HEK293 (cell line): ENCODE results near the gene DHRS4L2.

Experiments used
- ELK4 ChIP-seq: IDR thresholded peaks from 2 replicates; pipeline ENCODE4 v1.6.1; 2011; ENCODE audit warnings: mild to moderate bottlenecking, low read depth, low read length, borderline replicate concordance
- KLF16 ChIP-seq: fragments of 450-650 bp; formaldehyde crosslinking; IDR thresholded peaks from 2 replicates; pipeline ENCODE4 v1.5.1; 2017; ENCODE audit warnings: missing biosample characterization, missing genetic modification characterization
- KLF17 ChIP-seq: fragments of 450-650 bp; formaldehyde crosslinking; IDR thresholded peaks from 2 replicates; pipeline ENCODE4 v1.5.1; 2016; ENCODE audit warnings: missing biosample characterization, missing genetic modification characterization
- PRDM6 ChIP-seq: fragments of 450-650 bp; formaldehyde crosslinking; IDR thresholded peaks from 2 replicates; pipeline ENCODE4 v1.5.1; 2017; ENCODE audit warnings: missing biosample characterization, missing genetic modification characterization
- REPIN1 ChIP-seq: fragments of 450-650 bp; formaldehyde crosslinking; IDR thresholded peaks from 2 replicates; pipeline ENCODE4 v1.5.1; 2017; ENCODE audit warnings: missing biosample characterization, missing genetic modification characterization, low read depth
- SALL2 ChIP-seq: fragments of 450-650 bp; formaldehyde crosslinking; IDR thresholded peaks from 2 replicates; pipeline ENCODE4 v1.5.0; 2017; ENCODE audit warnings: missing biosample characterization, mild to moderate bottlenecking, missing genetic modification characterization, borderline replicate concordance
- TRIM28 ChIP-seq: IDR thresholded peaks from 2 replicates; pipeline ENCODE4 v1.6.1; 2011; ENCODE audit warnings: low read length, control low read depth, borderline replicate concordance
- ZBTB8A ChIP-seq: fragments of 450-650 bp; formaldehyde crosslinking; IDR thresholded peaks from 2 replicates; pipeline ENCODE4 v1.5.1; 2016; ENCODE audit warnings: missing biosample characterization, missing genetic modification characterization
- ZEB2 ChIP-seq: fragments of 450-650 bp; formaldehyde crosslinking; IDR thresholded peaks from 2 replicates; pipeline ENCODE4 v1.5.1; 2016; ENCODE audit warnings: missing biosample characterization, missing genetic modification characterization
- ZFHX2 ChIP-seq: fragments of 450-650 bp; formaldehyde crosslinking; conservative IDR thresholded peaks from 2 replicates; pipeline ENCODE4 v1.5.1; 2016; ENCODE audit warnings: missing biosample characterization, missing genetic modification characterization
- ZFP37 ChIP-seq: fragments of 450-650 bp; formaldehyde crosslinking; IDR thresholded peaks from 2 replicates; pipeline ENCODE4 v1.5.1; 2016; ENCODE audit warnings: missing biosample characterization, missing genetic modification characterization
- ZNF112 ChIP-seq: fragments of 450-650 bp; formaldehyde crosslinking; IDR thresholded peaks from 2 replicates; pipeline ENCODE4 v1.5.0; 2017; ENCODE audit warnings: missing biosample characterization, missing genetic modification characterization
- ZNF121 ChIP-seq: fragments of 450-650 bp; formaldehyde crosslinking; IDR thresholded peaks from 2 replicates; pipeline ENCODE4 v1.5.1; 2016; ENCODE audit warnings: missing biosample characterization, missing genetic modification characterization
- ZNF146 ChIP-seq: fragments of 450-650 bp; formaldehyde crosslinking; IDR thresholded peaks from 2 replicates; pipeline ENCODE4 v1.5.1; 2016; ENCODE audit warnings: missing biosample characterization, missing genetic modification characterization
- ZNF18 ChIP-seq: fragments of 450-650 bp; formaldehyde crosslinking; IDR thresholded peaks from 2 replicates; pipeline ENCODE4 v1.5.1; 2016; ENCODE audit warnings: missing biosample characterization, missing genetic modification characterization
- ZNF23 ChIP-seq: fragments of 450-650 bp; formaldehyde crosslinking; IDR thresholded peaks from 2 replicates; pipeline ENCODE4 v1.5.1; 2016; ENCODE audit warnings: missing biosample characterization, missing genetic modification characterization, borderline replicate concordance
- ZNF24 ChIP-seq: fragments of 450-650 bp; formaldehyde crosslinking; IDR thresholded peaks from 2 replicates; pipeline ENCODE4 v1.5.1; 2016; ENCODE audit warnings: missing biosample characterization, missing genetic modification characterization
- ZNF362 ChIP-seq: fragments of 450-650 bp; formaldehyde crosslinking; IDR thresholded peaks from 2 replicates; pipeline ENCODE4 v1.5.1; 2016; ENCODE audit warnings: missing biosample characterization, missing genetic modification characterization
- ZNF426 ChIP-seq: fragments of 450-650 bp; formaldehyde crosslinking; IDR thresholded peaks from 2 replicates; pipeline ENCODE4 v1.5.1; 2017; ENCODE audit warnings: missing biosample characterization, missing genetic modification characterization, mild to moderate bottlenecking, inconsistent platforms, moderate library complexity
- ZNF514 ChIP-seq: fragments of 450-650 bp; formaldehyde crosslinking; IDR thresholded peaks from 2 replicates; pipeline ENCODE4 v1.5.1; 2016; ENCODE audit warnings: missing biosample characterization, missing genetic modification characterization
- ZNF530 ChIP-seq: fragments of 450-650 bp; formaldehyde crosslinking; IDR thresholded peaks from 2 replicates; pipeline ENCODE4 v1.5.1; 2016; ENCODE audit warnings: low read depth, missing biosample characterization, missing genetic modification characterization
- ZNF560 ChIP-seq: fragments of 450-650 bp; formaldehyde crosslinking; IDR thresholded peaks from 2 replicates; pipeline ENCODE4 v1.5.1; 2017; ENCODE audit warnings: missing biosample characterization, missing genetic modification characterization, borderline replicate concordance
- ZNF654 ChIP-seq: fragments of 450-650 bp; formaldehyde crosslinking; IDR thresholded peaks from 2 replicates; pipeline ENCODE4 v1.5.1; 2016; ENCODE audit warnings: low read depth, missing biosample characterization, missing genetic modification characterization
- ZNF692 ChIP-seq: fragments of 450-650 bp; formaldehyde crosslinking; IDR thresholded peaks from 2 replicates; pipeline ENCODE4 v1.5.1; 2016; ENCODE audit warnings: missing biosample characterization, missing genetic modification characterization
- ZNF704 ChIP-seq: fragments of 450-650 bp; formaldehyde crosslinking; IDR thresholded peaks from 2 replicates; pipeline ENCODE4 v1.5.1; 2016; ENCODE audit warnings: missing biosample characterization, missing genetic modification characterization
- ZNF707 ChIP-seq: fragments of 450-650 bp; formaldehyde crosslinking; IDR thresholded peaks from 2 replicates; pipeline ENCODE4 v1.5.1; 2016; ENCODE audit warnings: missing biosample characterization, missing genetic modification characterization
- ZNF768 ChIP-seq: fragments of 450-650 bp; formaldehyde crosslinking; IDR thresholded peaks from 2 replicates; pipeline ENCODE4 v1.5.1; 2018; ENCODE audit warnings: missing biosample characterization, mild to moderate bottlenecking, missing genetic modification characterization
- ZSCAN16 ChIP-seq: fragments of 450-650 bp; formaldehyde crosslinking; IDR thresholded peaks from 2 replicates; pipeline ENCODE4 v1.5.1; 2016; ENCODE audit warnings: missing biosample characterization, missing genetic modification characterization
- ZSCAN18 ChIP-seq: fragments of 450-650 bp; formaldehyde crosslinking; IDR thresholded peaks from 2 replicates; pipeline ENCODE4 v1.5.1; 2016; ENCODE audit warnings: missing biosample characterization, missing genetic modification characterization

The DHRS4L2 gene

GRCh38 chr14:24036169-24036962 lies 47.6 kb downstream of the DHRS4L2 start (continued):
- TF ChIP-seq ZNF704 (tag by site-specific recombination), result no peak
- no peak for TF ChIP-seq ZNF707
- peak; percentile 85 for TF ChIP-seq KLF17
- TF ChIP-seq PRDM6 (tag by site-specific recombination), result no peak
- TF ChIP-seq ZNF18 (tag by site-specific recombination), result no peak
- peak; percentile 40 for TF ChIP-seq ZNF654 (tag by site-specific recombination)
- no peak for TF ChIP-seq ZNF362 (tag by site-specific recombination)
- no peak for TF ChIP-seq ELK4
- TF ChIP-seq ZNF692 (tag by site-specific recombination), result peak; percentile 80
- TF ChIP-seq ZSCAN16, result no peak
- peak; percentile 76 for TF ChIP-seq ZBTB8A (tag by site-specific recombination)
- no peak for TF ChIP-seq ZNF121 (tag by site-specific recombination)
- no peak for TF ChIP-seq ZNF560 (tag by site-specific recombination)
- no peak for TF ChIP-seq ZNF768 (tag by site-specific recombination)
- TF ChIP-seq TRIM28, result peak; percentile 52; the same call in 1 of the 2 replicates
- no peak for TF ChIP-seq ZFHX2 (tag by site-specific recombination)
- TF ChIP-seq KLF16 (tag by site-specific recombination), result peak; percentile 56; the same call in 1 of the 2 replicates
- no peak for TF ChIP-seq REPIN1 (tag by site-specific recombination)
- no peak for TF ChIP-seq ZNF514 (tag by site-specific recombination)
- no peak for TF ChIP-seq ZNF426 (tag by site-specific recombination)
- TF ChIP-seq ZNF23 (tag by site-specific recombination), result no peak
- TF ChIP-seq SALL2 (tag by site-specific recombination), result no peak
- TF ChIP-seq ZNF530 (tag by site-specific recombination), result no peak
- no peak for TF ChIP-seq ZSCAN18 (tag by site-specific recombination)
- TF ChIP-seq ZNF146, result peak; percentile 38; the same call in 1 of the 2 replicates
- peak; percentile 90 for TF ChIP-seq ZNF24 (tag by site-specific recombination)
- peak; percentile 64; the same call in 1 of the 2 replicates for TF ChIP-seq ZFP37 (tag by site-specific recombination)
- TF ChIP-seq ZEB2 (tag by site-specific recombination), result peak; percentile 63
- no peak for TF ChIP-seq ZNF112 (tag by site-specific recombination)
